DMS153 treated with DMSO at 0.1 percent for 48 hours (cell line): ENCODE data around the gene DYNC1I2.
"Not testable (repeated sequence)": the region's sequence is repeated elsewhere in the genome, so short reads cannot be mapped to it uniquely, and the experiment has no call there.

Source experiments
- DNase-seq: peaks from one replicate; lab custom pipeline; 2025; ENCODE audit not compliant: unreplicated experiment; lab: John Stamatoyannopoulos, UW

DYNC1I2 gene

GRCh38 chr2:171712051-171712450 is 24.8 kb downstream of the DYNC1I2 start:
- no peak for DNase-seq

- no peak for DNase-seq
Observed at GRCh38 chr2:171718720-171719119, 31.5 kb downstream of the DYNC1I2 start.

- DNase-seq = no peak
Observed at GRCh38 chr2:171719660-171720059, 32.4 kb downstream of the DYNC1I2 start.

- peak; percentile 81 for DNase-seq
Observed at GRCh38 chr2:171723716-171724683, 36.7 kb downstream of the DYNC1I2 start.

GRCh38 chr2:171726847-171727450 is 39.7 kb downstream of the DYNC1I2 start:
- DNase-seq = no peak

GRCh38 chr2:171728989-171729951 is 42.0 kb downstream of the DYNC1I2 start:
- DNase-seq = no peak

GRCh38 chr2:171729952-171730317 is 42.7 kb downstream of the DYNC1I2 start:
- no peak for DNase-seq

- DNase-seq = no peak
Observed at GRCh38 chr2:171735991-171736710, 48.9 kb downstream of the DYNC1I2 start.

- DNase-seq = no peak
Observed at GRCh38 chr2:171741189-171741588, 53.9 kb downstream of the DYNC1I2 start.

- no peak for DNase-seq
Observed at GRCh38 chr2:171742760-171743159, 55.5 kb downstream of the DYNC1I2 start.

- DNase-seq = no peak
Observed at GRCh38 chr2:171745141-171745540, 57.9 kb downstream of the DYNC1I2 start.

- DNase-seq = no peak
Observed at GRCh38 chr2:171745806-171746205, 58.5 kb downstream of the DYNC1I2 start.

- no peak for DNase-seq
Observed at GRCh38 chr2:171747371-171747770, 60.1 kb downstream of the DYNC1I2 start.

- no peak for DNase-seq
Observed at GRCh38 chr2:171754254-171754939, 67.1 kb downstream of the DYNC1I2 start.

GRCh38 chr2:171758762-171759161 is 71.5 kb downstream of the DYNC1I2 start:
- DNase-seq = not testable (repeated sequence)

GRCh38 chr2:171761176-171761575 is 73.9 kb downstream of the DYNC1I2 start:
- not testable (repeated sequence) for DNase-seq

GRCh38 chr2:171762879-171763573 is 75.8 kb downstream of the DYNC1I2 start:
- DNase-seq = no peak

- no peak for DNase-seq
Observed at GRCh38 chr2:171763602-171764001, 76.3 kb downstream of the DYNC1I2 start.

GRCh38 chr2:171771463-171771862 is 84.2 kb downstream of the DYNC1I2 start:
- DNase-seq = no peak
